Activated CD4-positive, alpha-beta memory T cell treated with anti-CD3 and anti-CD28 coated beads for 36 hours (primary cell): ENCODE results near the gene IRF2BPL. TPM values are rescaled to one million over a fixed set of nuclear protein-coding genes. Genes with fewer than 3 reads are reported as not detected.
A peak's percentile ranks its signal among the peaks of the same experiment; 100 is the strongest.

Source experiments
- CTCF ChIA-PET: fragments of 350-600 bp; sonication (Branson Sonifier 250); formaldehyde crosslinking; loops from one replicate; lab custom pipeline; 2021; ENCODE audit warnings: antibody characterized with exemption, inconsistent platforms; lab: Charles Lee
- POLR2A ChIA-PET: fragments of 350-600 bp; sonication (Branson Sonifier 250); formaldehyde crosslinking; loops from one replicate; lab custom pipeline; 2021; ENCODE audit warnings: antibody characterized with exemption; lab: Charles Lee
- DNase-seq: peaks from one replicate; pipeline ENCODE4 v3.0.0-alpha.2; 2020
- H3K27ac Mint-ChIP-seq: one replicate; pipeline ENCODE4 v1.8.0; 2021; ENCODE audit warnings: mixed read lengths
- H3K27me3 Mint-ChIP-seq: one replicate; pipeline ENCODE4 v1.8.0; 2021; ENCODE audit warnings: mixed read lengths
- H3K36me3 Mint-ChIP-seq: one replicate; pipeline ENCODE4 v1.8.0; 2021; ENCODE audit warnings: mixed read lengths
- H3K4me1 Mint-ChIP-seq: one replicate; pipeline ENCODE4 v1.8.0; 2021; ENCODE audit warnings: low read depth, mixed read lengths
- H3K4me3 Mint-ChIP-seq: one replicate; pipeline ENCODE4 v1.8.0; 2021; ENCODE audit warnings: mild to moderate bottlenecking, mixed read lengths
- H3K9me3 Mint-ChIP-seq: one replicate; pipeline ENCODE4 v1.8.0; 2021; ENCODE audit warnings: mixed read lengths
- intact Hi-C: fragments of 100-400 bp; cut with micrococcal nuclease; formaldehyde crosslinking; loops from one replicate; pipeline ENCODE4 v1.15.1; 2023
- total RNA-seq, 2 experiments: library from RNA; stranded (reverse); gene quantifications; one replicate each; pipeline ENCODE4 v1.2.3, GENCODE V29; 2021

IRF2BPL gene
- total RNA-seq, 2 experiments from 2014 or later = 38.5 to 41.1 TPM

DNA sequence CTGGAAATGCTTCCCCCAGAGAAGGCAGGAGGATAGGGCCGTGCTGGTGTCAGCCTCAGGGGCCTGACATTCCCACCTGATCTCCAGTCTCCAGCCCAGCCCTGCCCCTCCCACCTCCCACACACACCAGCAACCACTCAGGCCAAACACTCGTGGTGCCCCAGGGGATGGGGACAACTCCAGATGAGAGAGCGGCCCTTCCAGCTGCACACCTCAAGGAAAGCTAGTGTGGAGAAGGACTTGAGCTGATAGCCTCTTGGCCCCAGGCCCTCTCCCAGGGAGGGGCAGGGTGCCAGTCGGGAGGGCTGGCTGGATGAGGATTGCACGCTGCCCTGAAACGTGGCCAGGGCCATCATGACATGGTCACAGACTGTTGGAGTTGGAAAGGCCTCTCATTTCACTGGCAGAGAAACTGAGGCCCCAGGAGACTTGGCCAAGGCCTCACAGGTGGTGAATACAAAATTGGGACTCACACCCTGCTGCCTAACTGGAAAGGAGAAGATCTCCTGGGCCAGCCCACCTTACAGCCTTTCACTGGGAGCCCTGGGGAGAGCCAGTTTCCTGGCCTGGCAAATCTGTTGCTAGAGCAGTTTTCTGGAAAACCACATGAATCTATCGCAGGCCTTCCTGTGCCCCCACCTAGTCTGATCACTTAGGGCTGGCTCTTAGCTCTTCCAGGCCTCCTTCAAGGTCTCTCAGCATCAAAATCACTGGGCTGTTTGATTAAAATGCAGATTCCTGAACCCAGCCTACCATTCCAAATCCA, 52.1 kb downstream of the IRF2BPL start:
- H3K9me3 Mint-ChIP-seq = peaks cover 6% of the 10 kb centered on the region
- intact Hi-C loops = no loop called here
- ChIA-PET POLR2A (interaction anchor here (0.8 to 2.6 kb wide), 2 partner anchors 14 to 60 kb away, joined by 4 to 31 read pairs; no protein-coding TSS in a partner anchor), CTCF (interaction anchor here (1.2 kb wide), 1 partner anchor 63 kb away, joined by 3 read pairs; no protein-coding TSS in a partner anchor)
- no peaks in the 10 kb centered on the region for H3K27me3 Mint-ChIP-seq
- DNase-seq = no peak
- H3K36me3 Mint-ChIP-seq = no peaks in the 10 kb centered on the region
- H3K4me1 Mint-ChIP-seq = peaks cover 15% of the 10 kb centered on the region
- peak overlapping the region; percentile 84 for H3K27ac Mint-ChIP-seq
- H3K4me3 Mint-ChIP-seq = no peak overlapping the region

DNA sequence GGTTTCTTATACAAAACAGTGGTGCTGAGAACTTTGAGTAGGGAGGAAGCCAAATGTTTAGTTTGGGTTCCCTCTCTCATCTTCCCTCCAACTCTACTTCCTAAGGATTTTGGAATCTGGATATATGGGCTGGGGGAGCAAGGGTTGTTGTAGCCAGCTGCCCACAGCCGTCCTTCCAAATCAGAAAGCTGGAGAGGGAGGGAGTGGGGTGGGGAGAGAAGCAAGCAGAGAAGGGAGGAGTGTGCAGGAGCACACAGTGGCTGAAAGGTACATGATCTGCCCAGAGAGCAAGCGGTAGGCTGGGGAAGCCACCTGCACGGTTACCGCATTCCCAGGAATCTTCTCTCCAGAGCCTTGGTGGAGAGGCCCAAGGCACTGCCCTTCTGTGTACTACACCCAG, 52.7 kb downstream of the IRF2BPL start:
- Mint-ChIP-seq H3K27me3 (no peaks in the 10 kb centered on the region), H3K36me3 (no peaks in the 10 kb centered on the region), H3K9me3 (no peaks in the 10 kb centered on the region), H3K27ac (no peak overlapping the region), H3K4me1 (peaks cover 15% of the 10 kb centered on the region), H3K4me3 (no peak overlapping the region)
- POLR2A ChIA-PET = no interaction called here
- CTCF ChIA-PET = interaction anchor here (1.0 to 1.2 kb wide), 3 partner anchors 10 to 95 kb away, joined by 3 read pairs; no protein-coding TSS in a partner anchor
- DNase-seq = no peak
- intact Hi-C loops = no loop called here

DNA sequence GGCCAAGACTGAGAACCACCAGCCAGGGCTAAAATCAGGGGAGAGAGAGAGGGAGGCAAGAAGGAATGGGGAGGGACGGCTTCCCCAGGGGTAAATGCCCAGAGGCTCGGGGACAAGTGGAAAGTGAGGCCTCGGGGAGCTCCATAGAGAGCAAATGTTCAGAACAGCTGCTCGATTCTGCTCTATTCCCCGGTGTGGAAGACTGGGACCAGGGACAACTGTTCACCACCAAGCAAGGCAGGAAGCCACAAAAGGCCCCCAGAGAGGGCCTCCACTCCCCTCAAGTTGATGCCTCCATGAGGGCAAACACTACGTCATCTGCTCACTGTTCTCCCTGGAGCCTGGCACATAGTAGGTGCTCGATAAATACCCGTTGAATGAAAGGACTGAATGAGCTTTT, 53.5 kb downstream of the IRF2BPL start:
- ChIA-PET POLR2A (no interaction called here), CTCF (interaction anchor here (0.7 to 1.2 kb wide), 6 partner anchors 9 to 96 kb away, joined by 3 to 5 read pairs (median 3); no protein-coding TSS in a partner anchor)
- intact Hi-C loops = no loop called here
- DNase-seq = no peak
- Mint-ChIP-seq H3K4me1 (peaks cover 15% of the 10 kb centered on the region), H3K27me3 (no peaks in the 10 kb centered on the region), H3K27ac (no peak overlapping the region), H3K4me3 (no peak overlapping the region), H3K36me3 (no peaks in the 10 kb centered on the region), H3K9me3 (no peaks in the 10 kb centered on the region)

Other genes starting within 250 kb of the IRF2BPL start
- 10 to 100 TPM; 14.6 to 15.9 TPM for gene ANGEL1, start 215.8 kb downstream of the IRF2BPL start, total RNA-seq
- not detected for gene LRRC74A, start 202.3 kb downstream of the IRF2BPL start, total RNA-seq
- 1 to 10 TPM; 7.3 to 7.5 TPM for gene CIPC, start 69.5 kb upstream of the IRF2BPL start, total RNA-seq
- gene ZDHHC22, start 113.1 kb upstream of the IRF2BPL start, total RNA-seq = not detected
- gene TMEM63C, start 153.1 kb upstream of the IRF2BPL start, total RNA-seq = 1 to 10 TPM in 1 of 2 experiments, under 1 TPM in 1; 0.80 to 1.7 TPM
- not detected for gene NGB, start 242.5 kb upstream of the IRF2BPL start, total RNA-seq